Coronary artery (tissue), 2 donors: ENCODE measurements around the gene SLC19A1.
A peak's percentile ranks its signal among the peaks of the same experiment; 100 is the strongest.

Experiments
- DNase-seq: peaks from one replicate; pipeline ENCODE4 v3.0.0-alpha.2; 2017; ENCODE audit warnings: low spot score
- H3K27ac ChIP-seq, 2 donors: fragments of 200-600 bp; sonication (generic); one replicate each; pipeline ENCODE4 v1.5.1; 2016 to 2019
- H3K4me3 ChIP-seq: fragments of 200-600 bp; sonication (generic); 2 replicates; pipeline ENCODE4 v1.5.1; 2016; ENCODE audit warnings: mild to moderate bottlenecking, moderate library complexity
- TF ChIP-seq, protein P1 (sequence below): fragments of 200-600 bp; sonication (generic); IDR thresholded peaks from one replicate; pipeline ENCODE4 v1.5.1; 2019; ENCODE audit warnings: antibody characterized with exemption

Gene SLC19A1

DNA sequence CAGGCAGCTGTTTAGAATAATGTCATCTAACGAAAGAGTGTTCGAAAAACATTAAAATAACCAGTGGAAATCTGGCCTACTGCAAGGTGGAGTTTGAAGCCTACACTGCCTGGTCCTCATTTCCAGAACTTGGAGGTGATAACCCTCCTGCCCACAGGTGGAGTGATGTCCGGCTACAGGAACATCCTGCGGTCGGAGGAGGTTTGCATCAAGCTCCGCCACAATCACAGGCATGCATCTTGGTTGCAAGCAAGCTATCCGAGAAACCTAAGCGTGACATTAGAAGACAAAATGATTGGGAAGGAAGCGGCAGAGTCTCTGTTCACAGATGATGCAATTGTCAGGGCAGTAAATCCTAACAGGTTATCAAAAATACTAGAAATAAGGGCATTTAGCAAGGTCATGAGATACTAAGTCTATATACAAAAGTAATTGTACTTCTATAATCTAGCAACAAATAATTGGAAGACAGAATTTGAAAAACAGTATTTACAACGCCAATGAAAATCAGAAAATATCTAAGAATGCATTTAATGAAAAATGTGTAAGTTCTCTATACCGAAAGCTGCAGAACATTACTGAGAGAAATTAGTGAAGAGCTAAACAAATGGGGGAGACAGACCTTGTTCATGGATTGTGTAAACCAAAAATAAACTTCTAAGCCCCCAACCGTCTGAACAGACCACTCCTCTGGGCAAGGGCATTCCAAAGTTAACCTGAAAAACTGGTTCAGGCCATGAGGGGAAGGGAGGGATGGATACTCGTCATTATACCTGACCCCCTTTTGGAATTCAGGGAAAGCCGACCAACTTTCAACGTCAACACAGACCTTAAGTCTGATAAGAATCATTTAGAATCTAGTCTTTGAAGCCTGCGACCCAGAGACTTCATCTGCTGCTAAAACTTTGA is 4.7 kb upstream of the SLC19A1 start:
- no peak overlapping the region for H3K4me3 ChIP-seq
- no peak overlapping the region for H3K27ac ChIP-seq
- TF ChIP-seq, protein P1, sequence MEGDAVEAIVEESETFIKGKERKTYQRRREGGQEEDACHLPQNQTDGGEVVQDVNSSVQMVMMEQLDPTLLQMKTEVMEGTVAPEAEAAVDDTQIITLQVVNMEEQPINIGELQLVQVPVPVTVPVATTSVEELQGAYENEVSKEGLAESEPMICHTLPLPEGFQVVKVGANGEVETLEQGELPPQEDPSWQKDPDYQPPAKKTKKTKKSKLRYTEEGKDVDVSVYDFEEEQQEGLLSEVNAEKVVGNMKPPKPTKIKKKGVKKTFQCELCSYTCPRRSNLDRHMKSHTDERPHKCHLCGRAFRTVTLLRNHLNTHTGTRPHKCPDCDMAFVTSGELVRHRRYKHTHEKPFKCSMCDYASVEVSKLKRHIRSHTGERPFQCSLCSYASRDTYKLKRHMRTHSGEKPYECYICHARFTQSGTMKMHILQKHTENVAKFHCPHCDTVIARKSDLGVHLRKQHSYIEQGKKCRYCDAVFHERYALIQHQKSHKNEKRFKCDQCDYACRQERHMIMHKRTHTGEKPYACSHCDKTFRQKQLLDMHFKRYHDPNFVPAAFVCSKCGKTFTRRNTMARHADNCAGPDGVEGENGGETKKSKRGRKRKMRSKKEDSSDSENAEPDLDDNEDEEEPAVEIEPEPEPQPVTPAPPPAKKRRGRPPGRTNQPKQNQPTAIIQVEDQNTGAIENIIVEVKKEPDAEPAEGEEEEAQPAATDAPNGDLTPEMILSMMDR: no peak
- no peak for DNase-seq

DNA sequence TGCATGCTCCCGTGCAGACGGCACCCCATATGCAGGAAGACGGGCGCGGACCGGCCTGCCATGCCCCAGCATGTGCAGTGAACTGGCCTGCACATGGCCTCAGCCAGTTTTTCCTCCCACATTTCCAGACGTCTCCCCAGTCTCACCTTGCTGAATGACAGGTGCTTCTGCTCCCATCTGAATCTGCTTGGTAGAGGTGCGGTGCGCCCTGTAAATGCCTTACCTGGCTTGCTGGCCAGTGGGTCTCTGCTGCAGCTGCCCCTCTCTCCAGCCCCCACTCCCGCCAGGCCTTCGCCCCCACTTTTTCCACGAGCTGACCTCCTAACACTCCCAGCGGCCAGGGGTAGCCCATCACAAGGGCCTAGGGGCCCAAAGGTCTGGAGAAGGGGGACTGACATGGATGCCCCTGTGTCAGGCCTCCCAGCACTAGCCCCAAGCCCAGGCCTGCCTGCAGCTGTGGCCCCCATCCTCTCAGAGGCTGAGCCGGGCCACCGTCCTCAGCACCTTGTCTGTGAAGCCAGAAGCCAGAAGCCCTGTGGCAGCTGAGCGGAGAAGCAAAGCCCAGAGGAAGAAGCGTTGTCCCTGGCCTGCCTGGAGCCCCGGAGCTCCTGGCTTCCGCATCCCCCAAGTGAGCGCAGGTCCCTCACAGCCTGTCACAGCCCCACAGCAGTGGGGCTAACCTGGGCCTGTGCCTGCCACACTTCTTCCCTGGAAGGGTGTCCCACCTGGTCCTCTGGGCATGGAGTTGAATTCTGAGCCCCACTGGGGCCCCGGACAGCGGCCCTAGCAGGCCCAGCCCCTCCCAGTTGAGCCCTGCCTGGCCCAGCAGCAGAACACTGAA is 3.7 kb upstream of the SLC19A1 start:
- no peak overlapping the region for H3K27ac ChIP-seq
- peak; percentile 66 for DNase-seq
- TF ChIP-seq, protein P1: no peak
- H3K4me3 ChIP-seq: no peak overlapping the region

DNA sequence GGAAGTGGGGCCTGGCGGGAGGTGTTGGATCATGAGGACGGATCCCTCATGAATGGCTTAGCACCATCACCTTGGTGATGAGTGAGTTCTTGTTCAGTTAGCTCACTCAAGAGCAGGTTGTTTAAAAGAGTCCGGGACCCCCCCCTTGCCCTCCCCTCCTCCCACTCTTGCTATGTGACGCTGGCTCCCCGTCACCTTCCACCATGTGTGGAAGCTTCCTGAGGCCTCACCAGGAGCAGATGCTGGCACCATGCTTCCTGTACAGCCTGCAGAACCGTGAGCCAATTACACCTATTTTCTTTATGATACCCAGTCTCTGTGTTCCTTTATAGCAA is 3.0 kb upstream of the SLC19A1 start:
- DNase-seq: no peak
- Histone ChIP-seq H3K27ac (no peak overlapping the region), H3K4me3 (no peak overlapping the region)
- TF ChIP-seq, protein P1: no peak

DNA sequence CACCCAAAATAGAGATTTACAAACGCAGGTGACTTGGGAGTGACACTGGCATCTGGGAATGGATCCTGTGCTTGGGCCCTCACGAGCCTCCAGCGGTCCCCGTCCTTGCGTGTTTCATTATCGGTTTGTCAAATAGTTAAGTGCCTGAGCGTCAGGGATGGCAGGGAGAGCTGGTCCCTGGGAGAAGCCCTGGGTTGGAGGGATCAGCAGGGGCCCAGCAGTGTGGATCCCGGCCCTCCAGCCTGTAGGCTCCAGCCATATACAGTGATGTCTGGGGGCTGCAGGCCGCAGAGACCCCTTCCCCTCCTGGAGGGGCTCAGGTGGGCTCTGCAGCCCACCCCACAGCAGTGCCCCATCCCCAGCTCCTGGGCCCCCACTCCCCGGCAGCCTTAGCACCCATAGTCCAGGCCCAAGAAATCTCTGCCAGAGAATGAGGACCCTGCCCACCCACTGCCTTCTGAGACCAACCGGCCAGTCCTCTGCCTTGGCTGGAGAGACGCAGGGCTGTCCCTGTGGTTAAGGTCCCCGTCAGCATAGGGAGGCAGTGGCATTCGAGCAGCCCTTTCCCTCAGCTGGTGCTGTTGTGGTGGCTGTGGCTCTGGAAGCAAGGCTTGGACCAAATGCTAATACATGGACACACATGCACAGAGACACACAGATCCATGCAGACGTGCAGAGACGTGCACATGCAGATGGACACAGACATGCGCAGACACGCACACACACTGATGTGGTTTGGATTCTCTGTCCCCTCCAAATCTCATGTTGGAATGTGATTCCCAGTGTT is 2.4 kb upstream of the SLC19A1 start:
- TF ChIP-seq, protein P1: no peak
- peak; percentile 63 for DNase-seq
- Histone ChIP-seq H3K27ac (no peak overlapping the region), H3K4me3 (no peak overlapping the region)

DNA sequence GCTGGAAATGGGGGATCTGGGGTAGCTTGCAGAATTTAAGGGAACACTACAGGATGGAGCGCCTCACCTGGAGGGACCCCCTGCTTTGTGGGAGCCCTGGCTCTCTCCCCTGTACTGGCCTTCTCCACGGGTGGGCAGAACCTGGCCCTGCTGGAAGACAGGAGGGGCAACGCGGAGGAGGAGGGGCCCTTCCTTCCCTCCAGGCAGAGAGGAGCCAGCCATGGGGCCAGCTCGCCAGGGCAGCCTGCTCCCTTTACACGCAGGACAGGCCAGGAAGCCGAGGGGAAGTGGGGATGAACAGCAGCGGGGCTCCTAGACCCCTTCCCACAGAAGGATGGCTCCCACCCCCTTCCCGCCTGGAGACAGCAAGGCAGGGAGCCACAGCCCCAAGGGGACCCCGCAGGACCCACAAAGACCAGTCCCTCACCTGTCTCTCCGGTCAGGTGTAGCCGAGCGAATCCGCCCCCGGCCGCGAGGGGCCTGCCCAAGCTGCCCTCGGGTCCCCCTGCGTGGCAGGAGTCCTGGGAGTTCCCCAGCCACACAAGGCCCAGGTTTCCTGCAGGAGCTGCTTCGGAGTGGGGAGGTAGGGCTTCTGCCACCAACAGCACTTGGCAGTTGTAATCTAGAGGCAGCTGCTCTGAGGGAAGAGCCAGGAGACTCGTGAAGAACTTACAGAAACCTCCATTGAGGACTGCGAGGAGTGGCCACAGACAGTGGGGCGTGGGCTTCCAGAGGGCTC is 1.6 kb upstream of the SLC19A1 start:
- TF ChIP-seq, protein P1: no peak
- DNase-seq: peak; percentile 68
- Histone ChIP-seq H3K4me3 (no peak overlapping the region), H3K27ac (no peak overlapping the region)

DNA sequence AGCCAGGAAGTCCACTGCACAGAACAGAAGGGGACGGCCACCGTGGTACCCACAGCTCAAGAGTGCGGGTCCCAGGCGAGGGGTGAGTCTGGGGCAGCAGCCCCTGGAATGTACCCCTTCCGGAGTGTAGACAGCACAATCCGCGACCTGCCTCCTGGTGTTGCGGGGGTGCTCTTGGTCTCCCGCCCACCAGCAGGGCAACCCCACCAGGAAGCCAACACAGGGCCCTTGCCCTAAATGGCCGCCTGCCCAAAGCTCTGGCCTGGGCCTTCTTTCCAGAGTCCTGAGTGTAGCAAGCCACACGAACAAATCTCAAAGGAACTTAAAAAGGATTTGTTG is 1.1 kb upstream of the SLC19A1 start:
- TF ChIP-seq, protein P1: no peak
- DNase-seq: peak; percentile 59
- Histone ChIP-seq H3K27ac (no peak overlapping the region), H3K4me3 (no peak overlapping the region)
